Natural killer cell (primary cell): ENCODE data around the gene IGF1R. TPM values are rescaled to one million over a fixed set of nuclear protein-coding genes. Genes with fewer than 3 reads are reported as not detected.
A peak's percentile ranks its signal among the peaks of the same experiment; 100 is the strongest.

Experiments used
- ATAC-seq, 3 donors: fragments of 150-1000 bp in 2 of 3; fragments of 200-7000 bp in 1 of 3; cut with Tn5 transposase; 1 replicate in 1 of 3; 2 replicates in 2 of 3; pipeline ENCODE4 v1.10.0; 2021; ENCODE audit warnings: mild to moderate bottlenecking in 2 of 3, moderate library complexity in 2 of 3
- DNase-seq, 2 donors: peaks; one replicate each; pipeline versions ENCODE4 v3.0.0 to v3.0.0-alpha.2; 2013 to 2021; ENCODE audit warnings: mixed read lengths in 1 of 2
- H3K27ac ChIP-seq: one replicate; pipeline ENCODE4 v1.5.1; 2013; ENCODE audit warnings: mild to moderate bottlenecking, low read length
- H3K27me3 ChIP-seq: one replicate; pipeline ENCODE4 v1.6.1; 2013; ENCODE audit warnings: low read length; ENCODE audit not compliant: control insufficient read depth, insufficient read depth
- H3K36me3 ChIP-seq: one replicate; pipeline ENCODE4 v1.6.1; 2013; ENCODE audit warnings: low read length; ENCODE audit not compliant: control insufficient read depth, insufficient read depth
- H3K4me1 ChIP-seq: one replicate; pipeline ENCODE4 v1.6.1; 2013; ENCODE audit warnings: low read length; ENCODE audit not compliant: control insufficient read depth, insufficient read depth
- H3K4me3 ChIP-seq: one replicate; pipeline ENCODE4 v1.5.1; 2013; ENCODE audit warnings: low read length
- H3K9me3 ChIP-seq: one replicate; pipeline ENCODE4 v1.6.1; 2013; ENCODE audit warnings: low read length; ENCODE audit not compliant: control insufficient read depth, insufficient read depth
- H3K27ac Mint-ChIP-seq, 2 donors: one replicate each; pipeline ENCODE4 v1.8.0; 2022; ENCODE audit warnings: mild to moderate bottlenecking in 2 of 2, mixed read lengths in 2 of 2, moderate library complexity in 1 of 2
- H3K27me3 Mint-ChIP-seq, 2 donors: one replicate each; pipeline ENCODE4 v1.8.0; 2022; ENCODE audit warnings: low read depth in 2 of 2, mixed read lengths in 2 of 2
- H3K36me3 Mint-ChIP-seq: one replicate; pipeline ENCODE4 v1.8.0; 2022; ENCODE audit warnings: mixed read lengths
- H3K4me1 Mint-ChIP-seq, 2 donors: one replicate each; pipeline ENCODE4 v1.8.0; 2022; ENCODE audit warnings: mixed read lengths in 2 of 2
- H3K4me3 Mint-ChIP-seq: one replicate; pipeline ENCODE4 v1.8.0; 2022; ENCODE audit warnings: mild to moderate bottlenecking, moderate library complexity, mixed read lengths
- H3K9me3 Mint-ChIP-seq, 2 donors: one replicate each; pipeline ENCODE4 v1.8.0; 2022; ENCODE audit warnings: mixed read lengths in 2 of 2
- WGBS: methylation state at CpG from one replicate; pipeline ENCODE4 v1.1.7; 2013; ENCODE audit warnings: missing lambda C conversion rate; ENCODE audit not compliant: insufficient coverage; 5-methylcytosine and 5-hydroxymethylcytosine counted together
- intact Hi-C: fragments of 100-400 bp; cut with micrococcal nuclease; formaldehyde crosslinking; loops from one replicate; pipeline ENCODE4 v1.14.2; 2022
- total RNA-seq, 4 donors: library from RNA; stranded (reverse); fragments of 120-200 nt in 1 of 4; gene quantifications; one replicate each; pipeline versions ENCODE4 v1.2.3 to v1.2.4, GENCODE V29; 2013 to 2022
- TF ChIP-seq, protein P1 (sequence below): fragments of 200-600 bp; IDR thresholded peaks from one replicate; pipeline ENCODE4 v1.8.0; 2022; ENCODE audit warnings: antibody characterized with exemption

The IGF1R gene
- total RNA-seq, 3 donors from 2014 or later (not counting 1 experiment from before 2014, with no cell fraction given), result 47.3 to 50.7 (median 49.0) TPM

DNA sequence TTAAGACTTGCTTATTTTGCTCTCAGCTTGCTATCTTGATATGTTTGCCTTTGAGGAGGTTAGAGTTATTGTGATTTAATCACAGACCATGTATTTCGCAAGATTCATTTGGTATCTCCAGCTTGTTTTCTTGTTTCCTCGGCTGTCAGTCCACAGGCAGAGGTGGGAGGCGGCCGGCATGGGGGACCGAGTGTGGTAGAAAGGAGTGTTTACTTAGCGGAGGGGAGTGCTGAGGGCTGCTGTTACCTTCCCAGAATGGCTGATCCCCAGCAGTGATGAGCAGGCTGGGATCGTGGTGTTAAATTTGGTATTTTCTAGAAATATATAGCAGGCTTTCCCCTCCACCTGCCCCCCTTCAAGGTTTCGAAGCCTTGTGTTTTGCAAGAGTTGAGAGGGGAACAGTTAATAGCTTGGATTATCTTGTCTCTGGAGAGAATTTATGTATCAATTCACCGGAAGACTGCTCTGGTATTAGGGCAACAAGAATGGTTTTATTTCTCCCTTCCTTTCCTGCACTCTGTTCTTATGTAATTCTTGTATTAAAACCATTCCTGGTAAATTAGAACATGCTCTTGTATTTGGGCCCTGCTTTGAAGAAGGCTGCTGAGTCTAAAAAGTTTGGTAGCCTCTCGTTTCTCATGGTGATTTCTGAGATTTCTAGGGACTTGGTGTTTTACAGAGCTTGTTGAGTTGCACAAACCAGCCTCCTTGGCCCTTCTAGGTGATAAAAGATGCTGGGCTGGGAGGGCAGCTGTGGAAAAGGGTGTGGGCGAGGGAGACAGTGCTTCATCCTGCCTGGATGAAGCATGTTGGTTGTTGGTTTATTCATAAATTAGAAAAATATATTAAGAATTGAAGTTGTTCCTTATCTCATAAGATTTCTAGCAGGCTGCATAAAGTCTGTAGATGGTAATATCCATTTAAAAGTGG is 151.4 kb downstream of the IGF1R start:
- H3K4me1 Mint-ChIP-seq, result peaks cover 43 to 46% of the 10 kb centered on the region in 2 donors
- no peaks in the 10 kb centered on the region for H3K36me3 ChIP-seq
- no peaks in the 10 kb centered on the region for H3K9me3 ChIP-seq
- no peak overlapping the region for H3K27ac ChIP-seq
- TF ChIP-seq, protein P1, sequence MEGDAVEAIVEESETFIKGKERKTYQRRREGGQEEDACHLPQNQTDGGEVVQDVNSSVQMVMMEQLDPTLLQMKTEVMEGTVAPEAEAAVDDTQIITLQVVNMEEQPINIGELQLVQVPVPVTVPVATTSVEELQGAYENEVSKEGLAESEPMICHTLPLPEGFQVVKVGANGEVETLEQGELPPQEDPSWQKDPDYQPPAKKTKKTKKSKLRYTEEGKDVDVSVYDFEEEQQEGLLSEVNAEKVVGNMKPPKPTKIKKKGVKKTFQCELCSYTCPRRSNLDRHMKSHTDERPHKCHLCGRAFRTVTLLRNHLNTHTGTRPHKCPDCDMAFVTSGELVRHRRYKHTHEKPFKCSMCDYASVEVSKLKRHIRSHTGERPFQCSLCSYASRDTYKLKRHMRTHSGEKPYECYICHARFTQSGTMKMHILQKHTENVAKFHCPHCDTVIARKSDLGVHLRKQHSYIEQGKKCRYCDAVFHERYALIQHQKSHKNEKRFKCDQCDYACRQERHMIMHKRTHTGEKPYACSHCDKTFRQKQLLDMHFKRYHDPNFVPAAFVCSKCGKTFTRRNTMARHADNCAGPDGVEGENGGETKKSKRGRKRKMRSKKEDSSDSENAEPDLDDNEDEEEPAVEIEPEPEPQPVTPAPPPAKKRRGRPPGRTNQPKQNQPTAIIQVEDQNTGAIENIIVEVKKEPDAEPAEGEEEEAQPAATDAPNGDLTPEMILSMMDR, result no peak
- H3K27me3 Mint-ChIP-seq, result no peaks in the 10 kb centered on the region
- 66% methylated on average over 9 of the region's 11 CpGs for WGBS
- no peaks in the 10 kb centered on the region for H3K27me3 ChIP-seq
- no peak overlapping the region for H3K27ac Mint-ChIP-seq
- ATAC-seq (no peak), DNase-seq (no peak)
- H3K4me3 Mint-ChIP-seq, result no peak overlapping the region
- intact Hi-C loops, result no loop called here
- H3K36me3 Mint-ChIP-seq, result no peaks in the 10 kb centered on the region
- H3K4me1 ChIP-seq, result peaks cover 10% of the 10 kb centered on the region
- no peaks in the 10 kb centered on the region for H3K9me3 Mint-ChIP-seq
- no peak overlapping the region for H3K4me3 ChIP-seq

DNA sequence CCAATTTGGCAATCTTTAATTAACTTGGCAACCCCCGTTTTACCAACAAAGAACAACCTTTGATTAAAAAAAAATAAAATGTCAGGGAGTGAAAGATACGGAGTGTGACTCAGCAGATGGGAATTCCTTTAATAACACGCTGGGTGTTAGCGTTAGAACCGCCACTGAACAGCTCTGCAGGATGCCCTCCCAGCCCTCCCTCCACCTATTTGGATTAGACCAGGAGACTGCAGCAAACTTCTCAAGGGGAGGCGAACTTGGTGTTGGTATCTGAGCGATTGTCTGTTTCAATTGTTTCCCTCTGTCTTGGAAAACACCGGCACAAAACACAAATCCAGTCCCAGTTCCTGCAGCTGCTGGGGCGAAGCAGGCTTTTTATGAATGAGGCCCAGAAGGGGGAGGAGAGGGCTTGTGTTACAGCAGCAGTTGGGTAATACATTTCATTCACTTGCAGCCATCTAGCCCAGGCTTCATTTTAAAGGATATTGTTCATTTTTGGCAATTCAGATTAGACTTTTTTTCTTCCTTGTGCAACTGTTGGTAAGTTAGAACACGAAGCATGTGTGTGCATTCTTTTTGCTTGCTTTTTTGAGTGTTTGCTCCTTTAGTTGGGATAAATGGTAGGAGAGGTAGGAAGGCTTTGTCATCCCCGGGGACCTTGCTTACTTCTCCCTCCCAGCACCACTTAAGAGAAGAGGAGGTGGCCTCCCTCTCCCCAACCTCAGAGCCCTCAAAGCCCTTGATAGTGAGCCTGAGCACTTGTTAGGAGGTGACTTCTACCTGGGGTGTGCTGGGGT is 152.3 kb downstream of the IGF1R start:
- intact Hi-C loops, result no loop called here
- peaks cover 43 to 46% of the 10 kb centered on the region in 2 donors for H3K4me1 Mint-ChIP-seq
- TF ChIP-seq, protein P1, result no peak

DNA sequence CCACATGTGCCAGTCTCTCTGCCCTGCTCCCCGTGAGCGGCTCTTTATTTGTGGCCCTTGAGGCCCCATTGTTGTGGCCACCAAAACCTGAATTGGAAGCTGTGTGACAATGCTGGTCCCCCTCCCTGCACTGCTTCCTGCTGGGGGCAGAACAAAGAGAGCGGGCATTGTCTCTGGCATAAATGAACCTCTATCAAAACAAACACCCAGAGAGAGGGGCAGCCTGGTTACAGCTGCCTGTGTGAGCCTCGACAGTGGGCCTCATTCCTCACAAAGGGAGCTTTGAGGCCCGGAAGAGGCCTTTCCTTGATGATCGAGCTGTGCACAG is 152.9 kb downstream of the IGF1R start:
- no peaks in the 10 kb centered on the region for H3K27me3 Mint-ChIP-seq
- H3K36me3 Mint-ChIP-seq, result no peaks in the 10 kb centered on the region
- no peaks in the 10 kb centered on the region for H3K36me3 ChIP-seq
- DNase-seq (peak in 1 of 2 donors; percentile 31), ATAC-seq (peak in 1 of 3 donors; percentile 56)
- no peak overlapping the region for H3K4me3 ChIP-seq
- H3K27ac ChIP-seq, result no peak overlapping the region
- H3K27me3 ChIP-seq, result no peaks in the 10 kb centered on the region
- 36% methylated on average over 6 of the region's 6 CpGs for WGBS
- no peaks in the 10 kb centered on the region for H3K9me3 Mint-ChIP-seq
- no peak overlapping the region for H3K4me3 Mint-ChIP-seq
- intact Hi-C loops, result no loop called here
- TF ChIP-seq, protein P1, result no peak
- H3K4me1 ChIP-seq, result peaks cover 10% of the 10 kb centered on the region
- H3K9me3 ChIP-seq, result no peaks in the 10 kb centered on the region
- peak overlapping the region in 1 of 2 donors; percentile 76 for H3K27ac Mint-ChIP-seq
- H3K4me1 Mint-ChIP-seq, result peaks cover 43 to 46% of the 10 kb centered on the region in 2 donors

More for the DNA sequence above, 152.3 kb downstream of the IGF1R start:
- H3K27ac Mint-ChIP-seq, result peak overlapping the region in 1 of 2 donors; percentile 76
- H3K9me3 Mint-ChIP-seq, result no peaks in the 10 kb centered on the region
- H3K27me3 ChIP-seq, result no peaks in the 10 kb centered on the region
- H3K4me1 ChIP-seq, result peaks cover 10% of the 10 kb centered on the region
- no peak overlapping the region for H3K27ac ChIP-seq
- H3K36me3 Mint-ChIP-seq, result no peaks in the 10 kb centered on the region
- ATAC-seq (no peak), DNase-seq (no peak)
- H3K4me3 ChIP-seq, result no peak overlapping the region
- WGBS, result 60% methylated on average over 9 of the region's 11 CpGs
- no peaks in the 10 kb centered on the region for H3K9me3 ChIP-seq
- H3K4me3 Mint-ChIP-seq, result no peak overlapping the region
- H3K36me3 ChIP-seq, result no peaks in the 10 kb centered on the region
- no peaks in the 10 kb centered on the region for H3K27me3 Mint-ChIP-seq
